ENCODE measurements around the gene ATP1A3.
"Not testable (repeated sequence)": the region's sequence is repeated elsewhere in the genome, so short reads cannot be mapped to it uniquely, and the experiment has no call there.

The ATP1A3 gene

DNA sequence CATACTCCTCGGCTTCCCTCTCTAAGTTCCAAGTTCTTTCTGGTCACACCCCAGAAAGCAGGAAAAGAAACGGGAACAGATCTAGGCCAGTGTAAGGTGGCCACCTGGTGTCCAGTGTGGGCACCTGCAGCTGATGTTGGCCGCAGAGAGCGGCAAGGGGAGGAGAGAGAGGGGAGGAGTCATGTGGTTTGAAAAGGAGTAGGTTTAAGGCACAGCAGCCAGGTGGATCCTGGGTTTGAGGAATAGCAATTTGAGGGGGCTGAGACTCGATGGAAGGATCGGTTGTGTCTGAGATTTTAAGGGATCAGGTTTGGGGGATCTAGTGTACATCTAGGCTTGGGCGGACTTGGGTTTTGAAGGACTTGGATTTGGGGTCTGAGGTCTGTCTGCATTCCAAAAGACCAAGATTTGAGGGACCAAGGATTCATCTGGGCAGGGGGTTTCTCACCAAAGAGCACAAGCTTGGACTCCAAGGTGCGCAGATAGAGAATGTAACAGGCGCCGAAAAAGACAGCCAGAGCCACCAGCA, 36.1 kb downstream of the ATP1A3 start:
- DNase-seq: peak; percentile 58
- peak overlapping the region; percentile 85 for H3K27ac Mint-ChIP-seq
- CTCF ChIA-PET: interaction anchor here (0.6 to 4.2 kb wide), 11 partner anchors 11 to 251 kb away, joined by 3 to 19 read pairs (median 4); partner anchors contain the start of gene RPS19
- H3K36me3 Mint-ChIP-seq: peaks cover 2% of the 10 kb centered on the region
- H3K4me3 Mint-ChIP-seq: peak overlapping the region; percentile 86
- peaks cover 27% of the 10 kb centered on the region for H3K4me1 Mint-ChIP-seq
- no peaks in the 10 kb centered on the region for H3K27me3 Mint-ChIP-seq
- no peaks in the 10 kb centered on the region for H3K9me3 Mint-ChIP-seq

DNA sequence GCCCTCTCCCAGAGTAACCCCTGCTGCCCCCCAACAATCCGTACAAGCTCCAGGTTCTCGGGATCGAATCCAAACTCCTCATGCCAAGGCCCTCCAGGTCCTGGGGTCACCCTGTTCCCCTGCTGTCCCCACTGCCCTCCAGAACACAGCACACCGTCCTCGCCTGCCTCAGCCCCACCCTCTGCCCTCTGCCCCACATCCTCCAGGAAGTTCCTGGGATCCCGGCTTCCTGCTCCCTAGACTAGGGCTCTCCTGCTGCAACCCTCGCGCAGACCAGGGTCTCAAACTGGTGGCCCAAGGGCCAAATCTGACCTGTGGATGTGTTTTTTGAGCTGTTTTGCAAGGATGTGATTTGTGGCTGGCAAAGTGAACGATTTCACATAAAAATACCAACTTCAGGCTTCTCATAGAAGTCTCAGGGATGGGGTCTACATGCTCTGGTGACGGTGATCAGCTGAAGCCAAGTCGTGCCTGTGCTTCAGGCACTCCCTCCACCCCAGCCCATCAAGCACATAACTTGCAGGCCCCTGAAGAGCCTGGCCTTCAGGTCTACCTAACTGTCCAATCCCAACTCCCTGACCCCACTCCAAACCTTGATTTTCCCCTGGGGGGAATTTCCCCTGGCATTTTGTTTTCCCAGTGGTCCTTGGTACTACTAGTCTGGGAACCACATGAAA, 36.7 kb downstream of the ATP1A3 start:
- no peaks in the 10 kb centered on the region for H3K9me3 Mint-ChIP-seq
- H3K4me1 Mint-ChIP-seq: peaks cover 27% of the 10 kb centered on the region
- H3K4me3 Mint-ChIP-seq: peak overlapping the region; percentile 86
- peaks cover 2% of the 10 kb centered on the region for H3K36me3 Mint-ChIP-seq
- H3K27ac Mint-ChIP-seq: peak overlapping the region; percentile 85
- no peak for DNase-seq
- no peaks in the 10 kb centered on the region for H3K27me3 Mint-ChIP-seq
- CTCF ChIA-PET: interaction anchor here (1.2 to 4.2 kb wide), 8 partner anchors 11 to 250 kb away, joined by 3 to 19 read pairs (median 6); partner anchors contain the start of gene RPS19

DNA sequence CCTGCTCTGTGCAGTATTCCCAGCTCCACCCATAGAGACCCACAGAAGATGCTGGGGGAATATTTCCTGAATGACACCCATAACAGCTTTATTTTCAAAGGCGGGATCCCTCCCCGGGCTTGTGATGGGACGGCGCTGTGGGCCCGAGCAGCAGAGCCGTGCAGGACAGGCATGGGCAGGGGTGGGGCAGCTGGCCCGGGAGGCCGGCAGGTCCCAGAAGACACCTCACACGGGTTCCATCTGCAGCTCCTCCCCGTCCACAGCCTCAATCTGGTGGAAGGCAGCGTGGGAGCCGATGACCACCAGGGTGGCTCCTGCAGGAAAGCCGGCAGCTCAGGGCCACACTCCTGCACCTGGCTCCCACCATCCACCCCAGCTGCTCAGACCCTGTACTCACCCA, 37.4 kb downstream of the ATP1A3 start:
- CTCF ChIA-PET: interaction anchor here (1.3 to 4.2 kb wide), 4 partner anchors 10 to 250 kb away, joined by 3 to 18 read pairs (median 12); no protein-coding TSS in a partner anchor
- no peaks in the 10 kb centered on the region for H3K9me3 Mint-ChIP-seq

DNA sequence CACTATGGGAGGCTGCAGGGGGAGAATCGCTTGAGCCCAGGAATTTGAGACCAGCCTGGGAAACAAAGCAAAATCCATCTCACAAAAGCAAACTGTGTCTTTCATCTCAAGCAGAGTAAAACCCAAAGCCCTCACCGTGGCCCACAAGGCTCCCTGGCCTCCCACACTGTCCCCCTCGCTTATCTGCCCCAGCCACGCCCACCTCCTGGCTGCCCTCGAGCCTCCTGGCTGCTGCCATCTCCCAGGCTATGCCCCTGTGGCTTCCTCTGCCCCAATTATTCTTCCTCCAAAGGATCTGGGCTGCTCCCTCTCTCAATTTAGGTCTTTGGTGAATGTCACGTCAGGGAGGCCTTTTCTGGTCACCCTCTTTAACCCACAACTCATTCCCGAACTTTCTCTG, 38.5 kb downstream of the ATP1A3 start:
- no peak for DNase-seq
- Mint-ChIP-seq H3K4me3 (no peak overlapping the region), H3K4me1 (peaks cover 30% of the 10 kb centered on the region), H3K27me3 (peaks cover 5% of the 10 kb centered on the region), H3K9me3 (no peaks in the 10 kb centered on the region), H3K27ac (no peak overlapping the region), H3K36me3 (peaks cover 2% of the 10 kb centered on the region)
- CTCF ChIA-PET: interaction anchor here (3.1 kb wide), 1 partner anchor 9 kb away, joined by 8 read pairs; no protein-coding TSS in a partner anchor

More for the DNA sequence above, 37.4 kb downstream of the ATP1A3 start:
- peak overlapping the region; percentile 23 for H3K4me3 Mint-ChIP-seq
- peak overlapping the region; percentile 75 for H3K27ac Mint-ChIP-seq
- peaks cover 29% of the 10 kb centered on the region for H3K4me1 Mint-ChIP-seq
- no peak for DNase-seq
- H3K27me3 Mint-ChIP-seq: peaks cover 3% of the 10 kb centered on the region
- peaks cover 2% of the 10 kb centered on the region for H3K36me3 Mint-ChIP-seq

DNA sequence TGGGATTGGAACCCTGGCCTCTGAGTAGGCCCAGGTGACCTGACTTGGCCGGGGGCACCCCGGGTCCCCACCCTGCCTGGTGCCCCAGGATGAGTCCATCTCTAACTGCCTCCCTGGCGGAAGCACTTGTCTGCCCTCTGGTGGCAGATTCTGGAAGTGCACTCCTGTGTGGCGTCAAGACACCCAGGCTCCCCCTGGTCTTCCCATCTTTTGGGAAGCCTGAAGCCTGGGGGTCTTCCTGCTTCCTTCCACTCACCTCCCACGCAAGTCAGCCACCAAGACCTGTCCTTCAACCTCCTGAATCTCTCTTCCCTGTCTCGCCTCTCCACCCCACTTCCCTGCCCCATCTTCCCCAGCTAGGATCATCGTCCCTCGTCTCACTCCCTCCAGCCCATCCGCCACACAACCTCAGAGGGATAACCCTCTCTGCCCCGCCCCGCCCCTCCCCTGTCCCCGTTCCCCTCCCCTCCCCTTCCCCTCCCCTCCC, 42.3 kb downstream of the ATP1A3 start:
- H3K27ac Mint-ChIP-seq: peak overlapping the region; percentile 16
- H3K4me3 Mint-ChIP-seq: no peak overlapping the region

DNA sequence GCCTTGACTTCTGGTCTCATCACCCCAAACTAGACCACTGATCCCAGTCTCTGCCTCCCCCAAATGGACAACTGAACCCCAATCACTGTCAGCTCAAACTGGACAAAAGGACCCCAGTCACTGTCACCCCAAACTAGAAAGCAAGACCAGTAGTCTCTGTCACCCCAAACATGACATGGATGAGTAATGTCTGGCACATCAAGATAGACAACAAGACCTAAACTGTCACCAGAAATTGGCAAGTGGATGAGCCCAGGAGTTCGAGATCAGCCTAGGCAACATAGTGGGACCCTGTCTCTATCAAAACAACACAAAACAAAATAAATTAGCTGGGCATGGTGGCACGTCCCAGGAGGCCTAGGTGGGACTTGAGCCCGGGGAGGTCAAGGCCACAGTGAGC, 46.9 kb downstream of the ATP1A3 start:
- H3K27me3 Mint-ChIP-seq: peaks cover 23% of the 10 kb centered on the region
- H3K9me3 Mint-ChIP-seq: no peaks in the 10 kb centered on the region
- H3K4me1 Mint-ChIP-seq: peaks cover 40% of the 10 kb centered on the region
- CTCF ChIA-PET: interaction anchor here (2.2 to 3.0 kb wide), 2 partner anchors 10 to 75 kb away, joined by 8 to 16 read pairs; no protein-coding TSS in a partner anchor
- no peak overlapping the region for H3K4me3 Mint-ChIP-seq
- H3K27ac Mint-ChIP-seq: no peak overlapping the region
- DNase-seq: no peak
- no peaks in the 10 kb centered on the region for H3K36me3 Mint-ChIP-seq

More for the DNA sequence above, 42.3 kb downstream of the ATP1A3 start:
- DNase-seq: peak; percentile 93
- Mint-ChIP-seq H3K4me1 (peaks cover 13% of the 10 kb centered on the region), H3K36me3 (no peaks in the 10 kb centered on the region), H3K9me3 (no peaks in the 10 kb centered on the region), H3K27me3 (peaks cover 5% of the 10 kb centered on the region)
- CTCF ChIA-PET: interaction anchor here (0.6 to 3.1 kb wide), 9 partner anchors 63 to 199 kb away, joined by 3 to 30 read pairs (median 4); no protein-coding TSS in a partner anchor

DNA sequence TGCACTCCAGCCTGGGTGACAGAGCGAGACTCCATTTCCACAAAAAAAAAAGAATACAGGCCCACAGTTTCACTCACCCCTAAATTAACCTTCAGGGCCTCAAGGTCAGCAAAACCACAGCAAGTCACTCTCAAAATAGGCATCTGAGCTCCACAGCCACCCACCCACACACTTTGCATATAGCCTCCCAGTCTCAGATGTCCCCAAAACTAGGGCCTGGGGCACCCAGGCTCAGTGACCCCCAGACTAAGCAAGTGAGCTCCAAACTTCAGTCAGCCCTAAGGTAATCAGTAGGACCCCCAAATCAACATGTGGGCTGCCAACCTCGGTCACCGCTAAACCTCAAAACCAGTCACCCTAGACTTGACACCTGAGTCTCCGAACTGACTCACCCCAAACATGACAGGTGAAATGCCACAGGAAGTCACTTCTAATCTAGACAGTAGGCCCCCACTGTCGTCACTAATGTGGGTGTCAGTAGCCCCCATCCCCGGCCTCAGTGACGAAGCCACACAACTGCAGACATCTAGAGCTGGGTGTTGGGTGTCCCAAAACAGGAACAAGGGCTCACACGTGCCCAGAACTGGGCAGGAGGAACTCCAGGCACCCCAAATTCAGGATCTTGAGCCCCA, 48.8 kb downstream of the ATP1A3 start:
- peaks cover 36% of the 10 kb centered on the region for H3K27me3 Mint-ChIP-seq
- H3K9me3 Mint-ChIP-seq: no peaks in the 10 kb centered on the region
- DNase-seq: peak; percentile 83
- peak overlapping the region; percentile 91 for H3K27ac Mint-ChIP-seq
- CTCF ChIA-PET: interaction anchor here (1.5 to 3.0 kb wide), 4 partner anchors 8 to 74 kb away, joined by 4 to 16 read pairs (median 8); no protein-coding TSS in a partner anchor
- no peak overlapping the region for H3K4me3 Mint-ChIP-seq
- peaks cover 2% of the 10 kb centered on the region for H3K36me3 Mint-ChIP-seq
- H3K4me1 Mint-ChIP-seq: peaks cover 42% of the 10 kb centered on the region

DNA sequence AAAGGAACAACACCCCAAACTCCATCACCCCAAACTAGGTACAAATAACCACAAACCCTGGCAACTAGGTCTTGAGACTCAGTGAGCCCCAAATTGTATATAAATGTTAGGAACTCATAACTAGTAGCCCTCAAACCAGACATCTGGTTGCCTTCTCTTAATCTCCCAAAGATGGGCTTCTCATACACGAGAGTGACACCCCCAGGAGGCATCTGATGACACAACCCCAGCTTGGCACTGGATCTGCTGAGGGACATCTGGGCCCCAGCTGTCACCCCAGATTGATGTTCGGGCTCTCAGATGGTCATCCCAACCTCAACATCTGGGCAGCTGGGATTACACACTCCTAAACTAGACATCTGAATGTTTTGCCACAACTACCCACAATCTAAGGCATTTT, 49.7 kb downstream of the ATP1A3 start:
- peaks cover 42% of the 10 kb centered on the region for H3K4me1 Mint-ChIP-seq
- DNase-seq: no peak
- peaks cover 2% of the 10 kb centered on the region for H3K36me3 Mint-ChIP-seq
- H3K27me3 Mint-ChIP-seq: peaks cover 45% of the 10 kb centered on the region
- H3K9me3 Mint-ChIP-seq: no peaks in the 10 kb centered on the region
- CTCF ChIA-PET: interaction anchor here (1.3 kb wide), 1 partner anchor 70 kb away, joined by 3 read pairs; no protein-coding TSS in a partner anchor
- H3K4me3 Mint-ChIP-seq: no peak overlapping the region
- no peak overlapping the region for H3K27ac Mint-ChIP-seq

DNA sequence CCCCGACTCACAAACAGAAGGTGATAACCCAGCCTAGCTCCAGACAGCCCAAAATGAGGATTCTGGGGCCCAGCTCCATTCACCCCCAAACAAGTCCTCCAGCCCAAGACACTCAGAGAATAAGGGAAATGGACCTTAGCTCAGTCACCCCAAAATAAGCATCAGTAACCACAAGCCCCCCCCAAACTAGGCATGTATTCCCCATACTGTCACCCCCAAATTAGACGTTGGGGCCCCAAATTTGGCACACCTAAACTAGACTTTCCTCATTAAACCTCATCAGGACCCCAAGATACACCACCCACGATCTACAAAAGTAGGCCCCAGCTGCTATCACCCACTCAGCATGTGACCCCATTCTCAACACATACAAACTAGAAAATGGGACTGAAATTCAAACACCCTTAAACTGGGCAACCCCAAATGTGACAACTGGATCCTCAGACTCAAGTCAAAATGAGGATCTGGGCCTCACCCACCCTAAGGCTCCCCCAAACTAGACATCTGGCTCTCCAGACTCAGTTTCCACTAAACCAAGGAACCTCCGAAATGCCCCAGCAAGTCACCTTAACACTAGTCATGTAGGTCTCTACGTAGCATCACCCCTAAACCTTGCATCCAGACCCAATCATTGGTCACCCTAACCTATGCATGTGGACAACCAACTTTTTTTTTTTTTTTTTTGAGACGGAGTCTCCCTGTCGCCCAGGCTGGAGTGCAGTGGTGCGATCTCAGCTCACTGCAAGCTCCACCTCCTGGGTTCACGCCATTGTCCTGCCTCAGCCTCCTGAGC, 52.4 kb downstream of the ATP1A3 start:
- peaks cover 2% of the 10 kb centered on the region for H3K36me3 Mint-ChIP-seq
- peak overlapping the region; percentile 24 for H3K4me3 Mint-ChIP-seq
- H3K27ac Mint-ChIP-seq: no peak overlapping the region
- DNase-seq: no peak
- H3K4me1 Mint-ChIP-seq: peaks cover 37% of the 10 kb centered on the region
- CTCF ChIA-PET: no interaction called here
- H3K27me3 Mint-ChIP-seq: peaks cover 67% of the 10 kb centered on the region
- no peaks in the 10 kb centered on the region for H3K9me3 Mint-ChIP-seq

DNA sequence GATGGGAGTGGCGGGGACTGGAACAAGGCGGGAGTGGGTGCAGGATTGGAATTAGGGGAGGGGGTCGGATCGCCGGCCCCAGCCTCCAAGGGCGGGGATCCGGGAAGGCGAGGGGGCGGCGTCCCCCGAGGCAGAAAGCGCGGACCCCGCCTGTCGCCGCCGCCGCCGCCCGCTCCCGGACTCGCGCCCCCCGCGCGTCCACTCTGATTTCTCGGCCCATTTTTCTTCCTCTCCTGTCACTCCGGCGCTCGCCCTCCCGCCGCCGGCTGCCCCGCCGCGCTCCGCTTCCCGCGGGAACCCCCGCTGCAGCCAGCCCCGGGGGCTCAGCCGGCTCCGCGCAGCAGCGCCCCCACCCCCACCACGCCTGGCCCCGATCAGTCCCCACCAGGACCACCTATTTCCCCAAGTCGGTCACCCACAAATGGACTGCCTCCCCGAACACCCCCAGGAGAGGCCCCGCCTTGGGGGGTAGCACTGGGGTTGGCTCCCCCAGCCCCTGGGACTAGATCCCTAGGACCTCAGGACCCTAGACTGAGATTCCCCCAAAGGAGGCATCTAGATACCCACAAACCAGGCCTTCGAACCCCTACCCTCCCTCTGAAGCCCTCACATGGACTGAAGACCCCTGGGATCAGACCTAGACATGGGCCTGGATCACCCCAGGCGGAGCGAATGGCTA, 53.2 kb downstream of the ATP1A3 start:
- DNase-seq: no peak
- Mint-ChIP-seq H3K4me1 (peaks cover 31% of the 10 kb centered on the region), H3K27ac (no peak overlapping the region), H3K36me3 (peaks cover 2% of the 10 kb centered on the region), H3K9me3 (no peaks in the 10 kb centered on the region), H3K27me3 (peaks cover 74% of the 10 kb centered on the region), H3K4me3 (peak overlapping the region; percentile 69)
- CTCF ChIA-PET: no interaction called here

DNA sequence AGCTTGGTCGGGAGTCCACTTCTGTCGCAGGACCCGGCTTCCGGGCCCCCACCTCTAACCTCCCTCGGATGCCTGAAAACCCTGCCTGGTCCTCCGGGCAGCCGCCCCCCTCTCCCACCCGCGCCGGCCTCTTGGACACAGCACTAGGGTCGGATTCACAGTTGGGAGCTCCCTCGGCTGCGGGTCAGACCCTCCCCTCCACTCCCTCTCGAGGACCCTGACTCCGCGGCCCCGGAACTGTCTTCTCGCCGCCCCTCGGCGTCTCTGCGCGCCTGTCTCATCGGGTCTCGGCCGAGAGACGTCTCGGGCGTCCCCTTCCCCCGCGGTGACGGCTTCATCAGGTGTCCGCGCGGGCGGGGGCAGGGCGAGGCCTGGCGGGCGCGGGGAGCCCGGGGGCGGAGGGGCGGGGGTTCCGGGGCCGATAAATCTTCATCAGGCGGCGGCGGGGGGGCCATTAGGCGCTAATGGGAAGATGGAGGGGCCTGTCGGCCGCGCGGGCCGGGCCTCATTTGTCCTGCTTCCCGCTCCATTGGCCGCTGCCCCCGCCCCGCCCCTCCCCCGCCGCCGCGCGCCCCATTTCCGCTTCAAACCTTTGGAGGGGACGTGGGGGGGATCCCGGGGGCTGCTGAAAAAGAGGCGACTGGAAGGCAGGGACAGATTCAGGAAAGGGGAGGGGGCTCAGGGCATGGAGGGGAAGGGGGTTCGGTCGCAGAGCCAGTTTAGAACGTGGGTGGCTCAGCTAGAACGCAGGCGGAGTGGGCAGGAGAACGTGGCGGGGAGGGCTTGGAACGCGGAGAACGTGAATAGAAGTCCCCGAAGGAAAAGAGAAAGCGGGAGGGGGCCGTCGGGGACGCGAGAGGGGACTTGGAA, 53.9 kb downstream of the ATP1A3 start:
- Mint-ChIP-seq H3K9me3 (no peaks in the 10 kb centered on the region), H3K27ac (no peak overlapping the region)
- CTCF ChIA-PET: no interaction called here

DNA sequence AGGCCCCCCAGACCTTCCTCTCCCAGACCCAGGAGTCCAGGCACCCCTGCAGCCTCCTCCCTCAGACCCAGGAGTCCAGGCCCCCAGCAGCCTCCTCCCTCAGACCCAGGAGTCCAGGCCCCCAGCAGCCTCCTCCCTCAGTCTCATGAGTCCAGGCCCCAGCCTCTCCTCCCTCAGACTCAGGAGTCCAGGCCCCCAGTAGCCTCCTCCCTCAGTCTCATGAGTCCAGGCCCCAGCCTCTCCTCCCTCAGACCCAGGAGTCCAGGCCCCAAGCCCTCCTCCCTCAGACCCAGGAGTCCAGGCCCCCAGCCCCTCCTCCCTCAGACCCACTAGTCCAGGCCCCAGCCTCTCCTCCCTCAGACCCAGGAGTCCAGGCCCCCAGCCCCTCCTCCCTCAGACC, 54.8 kb downstream of the ATP1A3 start:
- Mint-ChIP-seq H3K27me3 (peaks cover 85% of the 10 kb centered on the region), H3K4me1 (peaks cover 27% of the 10 kb centered on the region)
- H3K9me3 Mint-ChIP-seq, H3K4me3 Mint-ChIP-seq, CTCF ChIA-PET, H3K36me3 Mint-ChIP-seq, DNase-seq, H3K27ac Mint-ChIP-seq: not testable (repeated sequence)

More for the DNA sequence above, 53.9 kb downstream of the ATP1A3 start:
- Mint-ChIP-seq H3K4me1 (peaks cover 28% of the 10 kb centered on the region), H3K36me3 (peaks cover 2% of the 10 kb centered on the region), H3K27me3 (peaks cover 76% of the 10 kb centered on the region), H3K4me3 (peak overlapping the region; percentile 69)
- DNase-seq: peak; percentile 51

Measured in activated naive CD4-positive, alpha-beta T cell treated with anti-CD3 and anti-CD28 coated beads, Interleukin-2, amount 10 ng/mL, durations not matched to agents 7 days and 5 days (primary cell).